Small intestine (tissue), 7 donors: ENCODE data around the gene BLVRB. TPM values are rescaled to one million over a fixed set of nuclear protein-coding genes. Genes with fewer than 3 reads are reported as not detected.
"Not testable (repeated sequence)": the region's sequence is repeated elsewhere in the genome, so short reads cannot be mapped to it uniquely, and the experiment has no call there.

Experiments
- DNase-seq, 2 donors: peaks; one replicate each; pipeline versions ENCODE4 v3.0.0 to v3.0.0-alpha.2; 2013
- FAIRE-seq: peaks from 2 replicates; lab custom pipeline; 2012; peaks lifted over from hg19 to GRCh38; lab: Jason Lieb, UNC
- H3K27ac ChIP-seq, 3 donors: one replicate each; pipeline ENCODE4 v1.5.1; 2013; ENCODE audit warnings: low read length in 2 of 3, mild to moderate bottlenecking in 2 of 3, control low read depth in 1 of 3, inconsistent platforms in 1 of 3, low read depth in 1 of 3, moderate library complexity in 1 of 3
- H3K27me3 ChIP-seq, 3 donors: one replicate each; pipeline ENCODE4 v1.6.1; 2013; ENCODE audit warnings: low read length in 3 of 3, inconsistent platforms in 1 of 3; ENCODE audit not compliant: control insufficient read depth in 3 of 3, insufficient read depth in 3 of 3
- H3K36me3 ChIP-seq, 3 donors: one replicate each; pipeline ENCODE4 v1.6.1; 2013; ENCODE audit warnings: low read length in 3 of 3, inconsistent platforms in 1 of 3, low read depth in 1 of 3, mild to moderate bottlenecking in 1 of 3, moderate library complexity in 1 of 3; ENCODE audit not compliant: control insufficient read depth in 3 of 3, insufficient read depth in 2 of 3
- H3K4me1 ChIP-seq, 3 donors: one replicate each; pipeline ENCODE4 v1.6.1; 2013; ENCODE audit warnings: low read length in 2 of 3, inconsistent platforms in 1 of 3, low read depth in 1 of 3, mild to moderate bottlenecking in 1 of 3, moderate library complexity in 1 of 3; ENCODE audit not compliant: control insufficient read depth in 3 of 3, insufficient read depth in 2 of 3
- H3K4me3 ChIP-seq, 3 donors: one replicate each; pipeline ENCODE4 v1.5.1; 2013; ENCODE audit warnings: low read length in 3 of 3, control low read depth in 1 of 3, inconsistent platforms in 1 of 3, low read depth in 1 of 3, mild to moderate bottlenecking in 1 of 3, moderate library complexity in 1 of 3
- H3K9me3 ChIP-seq, 2 donors: one replicate each; pipeline ENCODE4 v1.6.1; 2013; ENCODE audit warnings: low read depth in 1 of 2, low read length in 1 of 2; ENCODE audit not compliant: control insufficient read depth in 2 of 2, insufficient read depth in 1 of 2
- WGBS, 3 donors: extraction: QIAGEN DNeasy Blood & Tissue Kit; methylation state at CpG; one replicate each; pipeline ENCODE4 v1.1.7; 2013; 5-methylcytosine and 5-hydroxymethylcytosine counted together
- polyA plus RNA-seq, 4 donors: library from polyadenylated mRNA; stranded (reverse) in 3 of 4; unstranded in 1 of 4; fragments of 200-250 nt in 3 of 4; fragments of 120-200 nt in 1 of 4; gene quantifications; one replicate each; pipeline versions ENCODE4 v1.2.1 to v1.2.3, GENCODE V29; 2013
- donor health status: healthy with polysubstance abuse.
- donor health status: control.
- donor health status: control.
- donor health status: Bipolar disorder and iron deficiency.
- donor health status: healthy.

Gene BLVRB
- polyA plus RNA-seq, 4 donors: 101 to 206 (median 201) TPM

GRCh38 chr19:40465025-40465556 lies 454 bp downstream of the BLVRB start:
- no peak for FAIRE-seq
- H3K4me3 ChIP-seq: peak overlapping the region; percentile 57 to 79 (median 65)
- H3K27ac ChIP-seq: peak overlapping the region; percentile 82 to 94 (median 93)
- peak in 1 of 2 donors; percentile 68 for DNase-seq
- H3K4me1 ChIP-seq: peaks cover 0 to 27% (median 3%) of the 10 kb centered on the region in 3 donors
- peaks cover 0 to 18% (median 0%) of the 10 kb centered on the region in 3 donors for H3K27me3 ChIP-seq
- H3K36me3 ChIP-seq: peaks cover 0 to 5% (median 0%) of the 10 kb centered on the region in 3 donors
- 9 to 12% (median 10%) methylated on average over 11 of the region's 11 CpGs for WGBS, 3 donors
- H3K9me3 ChIP-seq: no peaks in the 10 kb centered on the region

- H3K4me1 ChIP-seq: peaks cover 0 to 27% (median 3%) of the 10 kb centered on the region in 3 donors
- peak overlapping the region in 2 of 3 donors; percentile 65 to 79 for H3K4me3 ChIP-seq
- peak; percentile 93 to 94 for DNase-seq
- no peaks in the 10 kb centered on the region for H3K9me3 ChIP-seq
- H3K27me3 ChIP-seq: peaks cover 0 to 18% (median 0%) of the 10 kb centered on the region in 3 donors
- WGBS, 3 donors: 18 to 20% (median 19%) methylated on average over 11 of the region's 11 CpGs
- peaks cover 0 to 9% (median 0%) of the 10 kb centered on the region in 3 donors for H3K36me3 ChIP-seq
- FAIRE-seq: no peak
- H3K27ac ChIP-seq: peak overlapping the region; percentile 82 to 94 (median 93)
Observed at GRCh38 chr19:40464059-40465024, 1.2 kb downstream of the BLVRB start.

- not testable (repeated sequence) for DNase-seq, H3K27ac ChIP-seq, H3K9me3 ChIP-seq, FAIRE-seq, H3K4me3 ChIP-seq
- Histone ChIP-seq H3K27me3 (peaks cover 0 to 18% (median 0%) of the 10 kb centered on the region in 3 donors), H3K4me1 (peaks cover 0 to 27% (median 3%) of the 10 kb centered on the region in 3 donors), H3K36me3 (peaks cover 0 to 16% (median 0%) of the 10 kb centered on the region in 3 donors)
- 79 to 84% (median 81%) methylated on average over 12 of the region's 12 CpGs for WGBS, 3 donors
Observed at GRCh38 chr19:40463587-40464037, 1.9 kb downstream of the BLVRB start.

GRCh38 chr19:40461669-40462221 lies 3.8 kb downstream of the BLVRB start:
- Histone ChIP-seq H3K4me1 (peaks cover 0 to 23% (median 3%) of the 10 kb centered on the region in 3 donors), H3K27ac (peak overlapping the region in 2 of 3 donors; percentile 16 to 66), H3K36me3 (peaks cover 3 to 34% (median 4%) of the 10 kb centered on the region in 3 donors), H3K9me3 (no peaks in the 10 kb centered on the region), H3K27me3 (peaks cover 0 to 6% (median 0%) of the 10 kb centered on the region in 3 donors), H3K4me3 (no peak overlapping the region)
- 50 to 56% (median 53%) methylated on average over 7 of the region's 7 CpGs for WGBS, 3 donors
- DNase-seq (peak; percentile 59 to 69), FAIRE-seq (no peak)

- no peaks in the 10 kb centered on the region for H3K9me3 ChIP-seq
- DNase-seq: no peak
- no peak overlapping the region for H3K4me3 ChIP-seq
- FAIRE-seq: no peak
- no peaks in the 10 kb centered on the region for H3K27me3 ChIP-seq
- no peak overlapping the region for H3K27ac ChIP-seq
- peaks cover 0 to 14% (median 3%) of the 10 kb centered on the region in 3 donors for H3K4me1 ChIP-seq
- H3K36me3 ChIP-seq: peaks cover 3 to 46% (median 4%) of the 10 kb centered on the region in 3 donors
- 88 to 92% (median 89%) methylated on average over 3 of the region's 3 CpGs for whole genome bisulfite sequencing, 3 donors
Observed at GRCh38 chr19:40460185-40460584, 5.4 kb downstream of the BLVRB start.

- H3K4me3 ChIP-seq: no peak overlapping the region
- DNase-seq: no peak
- 94 to 98% (median 95%) methylated on average over 3 of the region's 3 CpGs for WGBS, 3 donors
- H3K27ac ChIP-seq: no peak overlapping the region
- H3K27me3 ChIP-seq: no peaks in the 10 kb centered on the region
- no peaks in the 10 kb centered on the region for H3K9me3 ChIP-seq
- H3K36me3 ChIP-seq: peaks cover 3 to 58% (median 4%) of the 10 kb centered on the region in 3 donors
- FAIRE-seq: no peak
- H3K4me1 ChIP-seq: peaks cover 0 to 2% (median 0%) of the 10 kb centered on the region in 3 donors
Observed at GRCh38 chr19:40458597-40458974, 7.0 kb downstream of the BLVRB start.

- peaks cover 0 to 2% (median 0%) of the 10 kb centered on the region in 3 donors for H3K4me1 ChIP-seq
- no peak overlapping the region for H3K27ac ChIP-seq
- DNase-seq (no peak), FAIRE-seq (no peak)
- H3K36me3 ChIP-seq: peaks cover 3 to 61% (median 4%) of the 10 kb centered on the region in 3 donors
- H3K4me3 ChIP-seq: no peak overlapping the region
- H3K27me3 ChIP-seq: no peaks in the 10 kb centered on the region
- WGBS, 3 donors: 87 to 89% (median 88%) methylated on average over 23 to 27 of the region's 27 CpGs
- H3K9me3 ChIP-seq: no peaks in the 10 kb centered on the region
Observed at GRCh38 chr19:40457953-40458596, 7.5 kb downstream of the BLVRB start.
